Stimulated activated CD8-positive, alpha-beta memory T cell treated with anti-CD3 and anti-CD28 coated beads, Interleukin-7, amount 100 ng/mL, for 1 hour (primary cell): ENCODE results near the gene TAP1.
A peak's percentile ranks its signal among the peaks of the same experiment; 100 is the strongest.
"Not testable (repeated sequence)": the region's sequence is repeated elsewhere in the genome, so short reads cannot be mapped to it uniquely, and the experiment has no call there.

Source experiments
- DNase-seq, 2 donors: peaks; one replicate each; pipeline ENCODE4 v3.0.0-alpha.2; 2020; ENCODE audit warnings: low read depth in 2 of 2

Gene TAP1

GRCh38 chr6:32853541-32854375 is at the start of gene TAP1, which contains the start of gene PSMB9:
TSS of gene TAP1 (minus strand) at chr6:32853704. CDS start at chr6:32853636, 68 bp downstream.
TSS of gene PSMB9 (plus strand) at chr6:32854192. CDS start at chr6:32854230, 38 bp downstream.
- peak; percentile 88 to 92 for DNase-seq

- no peak for DNase-seq
Observed at GRCh38 chr6:32895006-32895345, 41.5 kb upstream of the TAP1 start.

- DNase-seq: peak; percentile 87 to 94
Observed at GRCh38 chr6:32894085-32895005, 40.8 kb upstream of the TAP1 start.

GRCh38 chr6:32890831-32891230 is 37.3 kb upstream of the TAP1 start:
- DNase-seq: no peak

GRCh38 chr6:32889533-32889932 is 36.0 kb upstream of the TAP1 start:
- DNase-seq: no peak

- no peak for DNase-seq
Observed at GRCh38 chr6:32888576-32888975, 35.1 kb upstream of the TAP1 start.

GRCh38 chr6:32887616-32888015 is 34.1 kb upstream of the TAP1 start:
- DNase-seq: no peak

GRCh38 chr6:32886681-32887383 is 33.3 kb upstream of the TAP1 start:
- no peak for DNase-seq

- DNase-seq: no peak
Observed at GRCh38 chr6:32885698-32886286, 32.3 kb upstream of the TAP1 start.

GRCh38 chr6:32883789-32884188 is 30.3 kb upstream of the TAP1 start:
- no peak for DNase-seq

- DNase-seq: no peak
Observed at GRCh38 chr6:32882879-32883250, 29.4 kb upstream of the TAP1 start.

GRCh38 chr6:32880962-32881361 is 27.5 kb upstream of the TAP1 start:
- DNase-seq: not testable (repeated sequence)

- no peak for DNase-seq
Observed at GRCh38 chr6:32879691-32880090, 26.2 kb upstream of the TAP1 start.

GRCh38 chr6:32876603-32877002 is 23.1 kb upstream of the TAP1 start:
- DNase-seq: no peak

- not testable (repeated sequence) for DNase-seq
Observed at GRCh38 chr6:32873947-32874346, 20.4 kb upstream of the TAP1 start.

GRCh38 chr6:32868257-32868788 is 14.8 kb upstream of the TAP1 start:
- peak; percentile 77 to 84 for DNase-seq

GRCh38 chr6:32867554-32868256 is 14.2 kb upstream of the TAP1 start:
- DNase-seq: no peak

- DNase-seq: no peak
Observed at GRCh38 chr6:32867022-32867477, 13.5 kb upstream of the TAP1 start.

GRCh38 chr6:32865724-32866443 is 12.4 kb upstream of the TAP1 start:
- DNase-seq: no peak

- no peak for DNase-seq
Observed at GRCh38 chr6:32862725-32863124, 9.2 kb upstream of the TAP1 start.
